Measurements from ENCODE around the gene TGFBR3. TPM values are rescaled to one million over a fixed set of nuclear protein-coding genes. Genes with fewer than 3 reads are reported as not detected.

Gene TGFBR3
- total and polyA plus RNA-seq, 9 of the 15 experiments (the other 6 are each of a cell fraction or from before 2014, with no cell fraction given): 3.6 to 32.4 (median 15.6) TPM

DNA sequence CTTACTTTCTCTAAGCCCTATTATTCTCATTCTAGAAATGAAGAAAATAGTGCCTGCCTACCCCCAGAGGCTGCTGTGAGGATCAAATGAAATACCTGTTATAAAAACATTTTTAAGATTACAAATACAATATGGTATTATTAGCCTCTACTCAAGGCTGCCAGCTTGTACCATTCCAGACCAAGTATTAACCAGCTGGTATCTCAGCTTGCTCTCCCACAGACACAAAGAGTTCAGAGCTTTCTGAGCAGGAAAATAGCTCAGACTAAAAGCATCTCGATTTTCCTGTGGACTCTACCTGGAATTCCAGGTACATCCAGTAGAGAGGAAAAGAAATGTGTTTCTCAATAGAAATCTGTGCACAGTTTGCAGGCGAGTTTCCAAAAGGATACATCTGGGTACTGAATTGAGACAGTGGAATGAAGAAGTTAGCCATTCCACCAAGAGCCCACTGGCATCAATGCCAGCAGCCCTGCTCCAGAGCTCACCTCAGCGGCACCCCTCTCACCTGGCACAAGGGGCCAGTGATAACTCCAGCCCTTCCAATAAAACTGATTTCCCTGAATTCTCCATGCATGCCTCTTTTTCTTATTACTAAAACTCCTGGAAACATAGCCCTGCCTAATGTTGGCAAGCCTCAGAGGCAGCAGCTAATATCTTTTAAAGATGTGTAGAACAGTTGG is 31.0 kb downstream of the TGFBR3 start:
- CTCF ChIA-PET (ENCODE audit: low intra/inter-chr PET ratio): no interaction called here
- no peak for ATAC-seq

More for the DNA sequence above, 31.0 kb downstream of the TGFBR3 start:
- TF ChIP-seq SAP30 (IDR thresholded peaks at IDR 0.05; ENCODE audit: borderline replicate concordance, insufficient read depth, low read depth, low read length, poor library complexity, severe bottlenecking) (no peak), HMG20A (CRISPR knock-in tag; conservative IDR thresholded peaks at IDR 0.05) (no peak), NEUROD1 (IDR thresholded peaks at IDR 0.05; ENCODE audit: borderline replicate concordance, low read depth, low read length, partially characterized antibody) (no peak)
- TF ChIP-seq, protein P1, sequence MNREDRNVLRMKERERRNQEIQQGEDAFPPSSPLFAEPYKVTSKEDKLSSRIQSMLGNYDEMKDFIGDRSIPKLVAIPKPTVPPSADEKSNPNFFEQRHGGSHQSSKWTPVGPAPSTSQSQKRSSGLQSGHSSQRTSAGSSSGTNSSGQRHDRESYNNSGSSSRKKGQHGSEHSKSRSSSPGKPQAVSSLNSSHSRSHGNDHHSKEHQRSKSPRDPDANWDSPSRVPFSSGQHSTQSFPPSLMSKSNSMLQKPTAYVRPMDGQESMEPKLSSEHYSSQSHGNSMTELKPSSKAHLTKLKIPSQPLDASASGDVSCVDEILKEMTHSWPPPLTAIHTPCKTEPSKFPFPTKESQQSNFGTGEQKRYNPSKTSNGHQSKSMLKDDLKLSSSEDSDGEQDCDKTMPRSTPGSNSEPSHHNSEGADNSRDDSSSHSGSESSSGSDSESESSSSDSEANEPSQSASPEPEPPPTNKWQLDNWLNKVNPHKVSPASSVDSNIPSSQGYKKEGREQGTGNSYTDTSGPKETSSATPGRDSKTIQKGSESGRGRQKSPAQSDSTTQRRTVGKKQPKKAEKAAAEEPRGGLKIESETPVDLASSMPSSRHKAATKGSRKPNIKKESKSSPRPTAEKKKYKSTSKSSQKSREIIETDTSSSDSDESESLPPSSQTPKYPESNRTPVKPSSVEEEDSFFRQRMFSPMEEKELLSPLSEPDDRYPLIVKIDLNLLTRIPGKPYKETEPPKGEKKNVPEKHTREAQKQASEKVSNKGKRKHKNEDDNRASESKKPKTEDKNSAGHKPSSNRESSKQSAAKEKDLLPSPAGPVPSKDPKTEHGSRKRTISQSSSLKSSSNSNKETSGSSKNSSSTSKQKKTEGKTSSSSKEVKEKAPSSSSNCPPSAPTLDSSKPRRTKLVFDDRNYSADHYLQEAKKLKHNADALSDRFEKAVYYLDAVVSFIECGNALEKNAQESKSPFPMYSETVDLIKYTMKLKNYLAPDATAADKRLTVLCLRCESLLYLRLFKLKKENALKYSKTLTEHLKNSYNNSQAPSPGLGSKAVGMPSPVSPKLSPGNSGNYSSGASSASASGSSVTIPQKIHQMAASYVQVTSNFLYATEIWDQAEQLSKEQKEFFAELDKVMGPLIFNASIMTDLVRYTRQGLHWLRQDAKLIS (CRISPR knock-in tag; IDR thresholded peaks at IDR 0.05): no peak
- Histone ChIP-seq H3K27ac (ENCODE audit: extremely low read depth, low read depth, low read length) (no peak overlapping the region), H2AFZ (ENCODE audit: low read depth, low read length) (no peak overlapping the region), H3K27me3 (ENCODE audit: control insufficient read depth in 2 of 2, insufficient read depth in 2 of 2, low read length in 2 of 2) (no peaks in the 10 kb centered on the region), H3K4me1 (replicated peaks in 1 of 2; ENCODE audit: control insufficient read depth in 2 of 2, insufficient read depth in 2 of 2, low read length in 2 of 2) (peaks cover 0 to 3% of the 10 kb centered on the region in 2 experiments; a peak in 1 of 5 replicates), H3K36me3 (ENCODE audit: control insufficient read depth, insufficient read depth, low read length) (peaks cover 11% of the 10 kb centered on the region; the same call in 1 of the 3 replicates), H3K4me2 (ENCODE audit: insufficient read depth, low read length) (no peak overlapping the region), H3K9me3 (replicated peaks; ENCODE audit: control insufficient read depth, insufficient read depth, low read depth, low read length) (no peaks in the 10 kb centered on the region), H3K9me1 (ENCODE audit: control insufficient read depth, insufficient read depth, low read length) (no peaks in the 10 kb centered on the region), H3K9ac (ENCODE audit: insufficient read depth in 1 of 2, low read depth in 2 of 2, low read length in 2 of 2) (no peak overlapping the region), H3K79me2 (ENCODE audit: control insufficient read depth, insufficient read depth, low read length) (no peaks in the 10 kb centered on the region), H3K4me3 (no peak overlapping the region), H4K20me1 (replicated peaks; ENCODE audit: control insufficient read depth, insufficient read depth, low read length) (no peaks in the 10 kb centered on the region)
- FAIRE-seq (no peak), DNase-seq (ENCODE audit: extremely low read depth in 1 of 4, low spot score in 3 of 4) (no peak)
- no TSS peak for BruUV-seq (replicated peaks)
- intact Hi-C loops (cut with micrococcal nuclease) (no loop called here), in situ Hi-C loops (cut with MboI) (no loop called here)
- POLR2A ChIA-PET: interaction anchor here (1.1 to 1.2 kb wide), 2 partner anchors 17 to 82 kb away, joined by 3 read pairs; no protein-coding TSS in a partner anchor
- WGBS (ENCODE audit: insufficient coverage, low coverage, missing lambda C conversion rate): 38% methylated on average over 3 of the region's 3 CpGs
